Ishikawa (cell line): ENCODE data around the gene SIRT5.

Experiments
- EGR1 ChIP-seq: IDR thresholded peaks from 2 replicates; pipeline ENCODE4 v1.6.1; 2012
- FOXM1 ChIP-seq: IDR thresholded peaks from 2 replicates; pipeline ENCODE4 v1.6.1; 2012; ENCODE audit warnings: low read depth, borderline replicate concordance
- NFIC ChIP-seq: IDR thresholded peaks from 2 replicates; pipeline ENCODE4 v1.6.1; 2012
- TCF12 ChIP-seq: IDR thresholded peaks from 2 replicates; pipeline ENCODE4 v1.6.1; 2012; ENCODE audit warnings: low read depth
- TEAD4 ChIP-seq: IDR thresholded peaks from 2 replicates; pipeline ENCODE4 v1.6.1; 2012

DNA sequence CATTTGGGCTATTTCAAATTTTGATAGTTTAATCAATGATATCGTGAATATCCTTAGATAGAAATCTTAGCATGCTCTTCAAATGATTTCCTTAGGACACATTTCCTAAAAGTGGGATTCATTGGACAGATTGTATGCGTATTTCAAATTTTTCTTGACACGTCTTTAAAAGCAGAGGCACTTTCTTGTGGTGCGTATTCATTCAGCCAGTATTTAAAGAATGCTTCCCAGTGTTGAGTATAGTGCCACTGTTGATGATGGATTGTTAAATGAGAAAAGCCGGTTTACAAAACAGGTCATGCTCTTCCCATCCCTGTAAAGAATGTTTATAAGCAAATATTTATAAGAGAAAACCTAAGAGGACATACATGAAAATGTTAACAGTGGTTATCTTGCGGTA is 25.6 kb downstream of the SIRT5 start:
- TF ChIP-seq NFIC (no peak), FOXM1 (no peak), TCF12 (no peak), EGR1 (no peak), TEAD4 (no peak)
